GM18520 (cell line): ENCODE data around the gene CEACAM16.
"Not testable (repeated sequence)": the region's sequence is repeated elsewhere in the genome, so short reads cannot be mapped to it uniquely, and the experiment has no call there.

ENCODE experiments used
- ATAC-seq: cut with Tn5 transposase; IDR thresholded peaks from one replicate; pipeline ENCODE4 v1.9.1; 2021; ENCODE audit not compliant: unreplicated experiment

CEACAM16 gene

DNA sequence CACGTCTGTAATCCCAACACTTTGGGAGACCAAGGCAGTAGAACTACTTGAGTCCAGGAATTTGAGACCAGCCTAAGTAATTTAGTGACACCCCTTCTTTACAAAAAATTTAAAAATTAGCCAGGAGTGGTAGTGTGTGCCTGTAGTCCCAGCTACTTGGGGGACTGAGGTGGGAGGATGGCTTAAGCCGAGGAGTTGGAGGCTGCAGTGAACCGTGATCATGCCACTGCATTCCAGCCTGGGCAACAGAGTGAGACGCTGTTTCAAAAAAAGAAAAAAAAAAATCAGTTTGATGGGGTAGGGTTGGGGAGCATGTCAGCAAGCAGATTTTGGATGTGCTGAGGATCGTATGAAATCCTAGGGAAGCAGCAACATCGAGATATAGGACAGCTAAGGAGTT is 23.4 kb upstream of the CEACAM16 start:
- ATAC-seq, result no peak

DNA sequence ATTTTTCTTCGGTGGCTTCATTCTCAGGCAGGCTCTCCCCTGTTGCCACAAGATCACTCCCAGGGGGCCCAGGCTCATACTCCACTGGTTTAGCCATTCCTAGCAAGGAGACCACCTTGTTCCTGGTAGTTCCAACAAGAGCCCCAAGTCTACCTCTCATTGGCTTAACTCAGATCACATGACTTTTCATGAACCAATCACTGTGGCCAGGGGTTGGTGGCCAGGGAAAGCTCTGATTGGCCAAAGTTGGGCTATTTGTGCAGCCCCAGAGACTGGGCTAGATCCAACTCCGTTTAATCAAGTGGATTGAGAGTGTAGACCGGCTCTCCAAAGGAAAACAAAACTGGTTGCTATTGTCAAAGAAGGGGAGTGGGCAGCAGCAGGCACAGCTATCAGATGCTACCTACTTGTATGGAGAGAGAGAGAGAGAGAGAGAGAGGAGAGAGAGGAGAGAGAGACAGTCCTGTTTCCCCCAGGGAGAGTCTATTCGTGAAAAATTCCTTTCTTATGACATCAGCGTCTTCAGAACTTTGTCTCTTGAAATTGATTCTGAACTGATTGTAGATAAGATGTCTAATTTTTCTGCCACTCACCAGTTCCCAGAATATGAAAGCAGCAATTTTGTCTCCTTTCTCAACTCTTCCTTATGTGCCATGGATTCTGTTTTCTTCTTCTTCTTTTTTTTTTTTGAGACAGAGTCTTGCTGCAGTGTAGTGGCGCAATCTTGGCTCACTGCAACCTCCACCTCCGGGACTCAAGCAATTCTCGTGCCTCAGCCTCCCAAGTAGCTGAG is 21.7 kb upstream of the CEACAM16 start:
- ATAC-seq, result no peak

DNA sequence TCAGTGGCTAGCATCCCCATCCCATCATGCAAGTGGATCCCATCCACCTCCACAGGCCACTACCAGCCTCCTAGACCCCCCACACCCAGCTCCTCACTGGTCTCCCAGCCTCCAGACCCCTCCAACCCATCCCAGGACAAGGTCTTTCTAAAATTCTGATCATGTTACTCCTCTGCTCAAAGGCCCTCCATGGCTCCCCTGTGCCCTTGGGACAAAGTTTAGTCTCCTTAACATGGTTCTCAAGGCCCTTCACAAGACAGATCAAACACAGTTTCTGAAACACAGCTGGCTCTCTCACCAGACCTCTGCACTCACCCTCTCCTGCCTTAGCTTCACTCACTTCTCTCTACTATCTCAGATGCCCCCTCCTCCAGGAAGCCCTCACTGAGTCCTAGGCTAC is 18.4 kb upstream of the CEACAM16 start:
- ATAC-seq, result no peak

DNA sequence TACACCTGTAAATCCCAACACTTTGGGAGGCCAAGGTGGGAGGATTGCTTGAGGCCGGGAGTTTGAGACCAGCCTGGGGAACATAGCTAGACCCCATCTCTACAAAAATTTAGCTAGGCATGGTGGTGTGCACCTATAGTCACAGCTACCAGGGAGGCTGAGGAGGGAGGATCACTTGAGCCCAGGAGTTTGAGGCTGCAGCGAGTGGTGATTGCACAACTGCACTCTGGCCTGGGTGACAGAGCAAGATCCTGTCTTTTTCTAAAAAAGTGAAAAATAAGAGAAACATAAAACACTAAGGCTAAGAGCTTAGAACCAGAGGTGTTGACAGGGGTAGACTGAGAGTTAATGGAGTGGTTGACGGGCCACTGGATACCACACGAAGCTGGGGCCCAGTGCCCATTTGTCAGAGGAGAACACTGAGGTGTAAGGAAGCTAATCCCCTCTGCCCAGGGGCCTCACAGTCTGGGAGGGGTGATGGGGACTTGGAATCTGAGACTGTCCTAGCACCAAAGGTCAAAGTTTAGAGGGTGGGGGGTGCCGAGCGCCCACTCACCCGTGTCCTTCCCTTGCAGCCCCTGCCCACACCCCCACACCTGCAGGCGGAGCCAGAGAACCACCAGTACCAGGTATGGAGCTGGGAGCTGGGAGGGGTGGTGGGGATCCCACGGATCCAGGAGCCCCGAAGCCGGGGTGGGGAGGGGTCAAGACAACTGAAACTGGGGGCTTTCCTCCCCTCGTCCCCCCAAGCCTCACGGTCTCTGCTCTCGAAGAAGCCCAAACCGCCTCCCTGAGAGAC is 16.8 kb upstream of the CEACAM16 start:
- no peak for ATAC-seq

DNA sequence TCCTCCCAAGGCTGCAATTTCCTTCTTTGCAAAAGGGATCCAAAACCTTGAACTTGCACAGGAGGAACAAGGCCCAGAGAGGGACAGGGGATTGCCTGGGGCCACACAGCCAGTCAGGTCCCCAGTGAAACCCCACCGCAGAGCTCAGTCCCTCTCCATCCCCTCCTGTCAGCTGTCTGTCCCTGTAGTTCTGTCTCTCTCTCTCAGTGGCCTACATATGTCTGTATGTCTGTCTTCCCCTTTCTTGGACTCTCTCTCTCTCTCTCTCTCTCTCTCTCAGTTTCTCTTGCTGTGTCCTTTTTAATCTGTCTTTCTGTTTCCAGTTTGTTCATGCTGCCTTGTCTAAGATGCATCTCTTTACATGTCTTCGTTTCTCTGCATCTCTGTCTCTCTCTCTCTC is 16.1 kb upstream of the CEACAM16 start:
- no peak for ATAC-seq

DNA sequence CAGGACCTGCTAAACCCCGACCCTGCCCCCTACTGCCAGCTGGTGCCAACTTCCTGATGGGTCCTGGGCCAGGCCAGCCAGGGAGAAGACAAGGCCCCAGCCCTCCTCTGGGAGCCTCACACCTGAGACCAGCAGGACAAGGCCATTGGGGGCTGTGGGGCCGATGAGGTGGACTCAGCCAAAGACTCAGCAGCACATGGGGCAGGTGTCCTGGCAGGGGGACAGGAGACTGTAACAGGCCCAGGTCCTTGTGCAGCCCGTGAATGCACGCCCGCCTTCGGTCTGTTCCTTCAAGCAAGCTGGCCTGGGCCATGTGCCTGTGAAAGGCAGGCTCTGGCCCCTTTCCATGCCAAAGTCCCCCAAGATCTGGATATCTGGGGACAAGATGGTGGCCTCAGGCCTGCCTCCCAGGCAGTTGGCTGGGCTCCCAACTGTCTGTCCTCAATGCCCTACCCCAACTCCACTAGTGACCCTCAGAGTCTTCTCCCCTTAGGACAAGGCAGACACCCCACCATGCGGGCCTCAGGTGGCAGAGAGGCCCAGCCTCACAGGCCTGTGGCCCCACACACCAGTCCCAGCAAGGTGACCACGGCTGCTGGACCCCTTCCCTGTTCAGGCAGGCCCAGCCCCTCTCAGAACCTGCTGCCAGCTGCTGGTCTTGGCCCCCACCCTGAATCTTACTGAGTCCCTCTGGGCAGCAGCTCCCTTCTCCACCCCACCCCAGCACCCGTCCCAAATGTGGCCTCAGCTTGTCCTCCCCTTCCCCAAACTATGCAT is 15.3 kb upstream of the CEACAM16 start:
- no peak for ATAC-seq

DNA sequence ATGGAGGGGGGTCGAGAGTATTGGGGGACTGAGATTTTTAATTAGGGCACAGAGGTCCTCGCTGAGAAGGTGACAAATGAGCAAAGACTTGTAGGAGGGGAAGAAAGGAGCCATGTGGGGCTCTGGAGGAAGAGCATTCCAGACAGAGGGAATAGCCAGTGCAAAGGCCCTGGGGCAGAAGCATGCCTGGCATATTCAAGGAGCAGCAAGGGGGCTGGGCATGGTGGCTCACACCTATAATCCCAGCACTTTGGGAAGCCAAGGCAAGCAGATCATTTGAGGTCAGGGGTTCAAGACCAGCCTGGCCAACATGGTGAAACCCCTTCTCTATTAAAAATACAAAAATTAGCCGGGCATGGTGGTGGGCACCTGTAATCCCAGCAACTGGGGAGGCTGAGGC is 14.6 kb upstream of the CEACAM16 start:
- ATAC-seq, result not testable (repeated sequence)

DNA sequence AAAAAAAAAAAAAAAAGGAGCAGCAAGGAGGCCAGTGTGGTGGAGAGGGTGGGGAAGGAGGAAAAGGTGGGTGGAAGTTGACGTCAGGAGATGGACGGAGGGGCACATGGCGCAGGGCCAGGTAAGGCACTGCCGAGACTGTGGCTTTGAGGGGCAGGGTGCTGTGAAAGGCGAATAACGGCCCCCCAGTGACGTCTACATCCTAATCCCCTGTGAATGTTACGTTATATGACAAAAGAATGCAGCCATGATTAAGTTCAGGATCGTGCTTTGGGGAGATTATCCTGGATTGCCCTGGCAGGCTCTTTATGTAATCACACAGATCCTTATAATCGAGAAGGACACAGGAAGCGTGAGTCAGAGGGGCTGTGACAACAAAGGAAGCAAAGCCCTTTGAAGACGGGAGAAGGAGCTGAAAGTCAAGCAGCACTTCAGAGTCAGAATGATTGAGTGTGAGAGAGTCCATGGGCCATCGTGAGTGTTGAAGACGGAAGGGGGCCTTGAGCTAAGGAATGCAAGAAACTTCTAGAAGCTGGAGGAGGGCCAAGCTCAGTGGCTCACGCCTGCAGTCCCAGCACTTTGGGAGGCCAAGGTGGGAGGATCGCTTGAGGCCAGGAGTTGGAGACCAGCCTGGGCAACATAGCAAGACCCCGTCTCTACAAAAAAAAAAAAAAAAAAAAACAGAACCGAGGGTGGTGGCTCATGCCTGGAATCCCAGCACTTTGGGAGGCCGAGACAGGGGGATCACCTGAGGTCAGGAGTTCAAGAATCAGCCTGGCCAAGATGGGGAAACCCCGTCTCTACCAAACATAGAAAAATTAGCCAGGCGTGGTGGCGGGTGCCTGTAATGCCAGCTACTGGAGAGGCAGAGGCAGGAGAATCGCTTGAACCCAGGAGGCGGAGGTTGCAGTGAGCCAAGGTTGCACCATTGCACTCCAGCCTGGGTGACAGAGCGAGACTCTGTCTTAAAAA is 13.8 kb upstream of the CEACAM16 start:
- no peak for ATAC-seq

DNA sequence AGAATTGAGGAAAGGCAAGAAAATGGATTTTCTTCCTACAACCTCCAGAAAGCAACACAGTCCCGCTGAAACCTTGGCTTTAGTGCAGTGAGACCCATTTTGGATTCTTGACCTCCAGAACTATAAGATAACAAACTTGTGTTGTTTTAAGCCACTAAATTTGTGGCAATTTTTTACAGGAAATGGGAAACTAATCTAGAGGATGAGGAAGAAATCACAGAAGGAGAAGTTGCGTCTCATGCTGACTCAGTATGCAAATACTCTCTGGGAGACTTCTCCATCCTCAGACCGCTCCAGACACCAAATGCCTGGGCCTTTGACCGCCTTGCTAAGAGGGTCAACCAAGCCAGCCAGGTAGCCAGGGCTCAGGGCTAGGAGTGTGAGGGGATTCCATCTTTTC is 13.1 kb upstream of the CEACAM16 start:
- ATAC-seq, result no peak

DNA sequence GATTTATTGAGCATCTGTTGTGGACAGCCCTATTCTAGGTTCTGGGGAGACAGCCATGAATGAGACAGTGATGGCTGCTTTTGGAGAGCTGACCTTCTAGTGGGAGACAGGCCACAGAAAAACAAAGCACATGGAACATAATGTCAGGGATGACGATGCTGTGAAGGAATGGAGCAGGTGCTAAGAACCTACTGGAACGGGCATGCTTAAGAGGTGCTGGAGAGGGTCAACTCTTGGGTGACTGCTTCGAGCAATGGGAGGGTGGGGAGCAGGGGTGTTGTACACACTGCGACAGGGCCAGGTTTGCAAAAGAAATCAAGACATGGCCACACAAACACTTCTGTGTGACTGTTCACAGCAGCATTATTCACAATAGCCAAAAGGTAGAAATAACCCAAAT is 12.1 kb upstream of the CEACAM16 start:
- no peak for ATAC-seq

DNA sequence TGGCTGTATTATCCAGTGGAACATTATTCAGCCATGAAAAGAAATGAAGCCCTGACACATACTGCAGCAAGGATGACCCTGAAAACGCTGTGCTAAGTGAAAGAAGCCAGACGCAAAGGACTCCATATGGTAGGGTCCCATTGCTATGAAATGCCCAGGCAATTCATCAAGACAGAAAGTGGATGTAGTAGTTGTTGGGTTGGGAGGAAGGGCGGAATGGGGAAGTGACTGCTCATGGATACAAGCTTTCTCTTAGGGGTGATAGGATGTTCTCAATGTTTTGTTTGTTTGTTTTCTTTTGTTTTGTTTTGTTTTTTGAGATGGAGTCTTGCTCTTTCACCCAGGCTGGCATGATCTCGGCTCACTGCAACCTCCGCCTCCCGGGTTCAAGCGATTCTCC is 11.1 kb upstream of the CEACAM16 start:
- no peak for ATAC-seq

DNA sequence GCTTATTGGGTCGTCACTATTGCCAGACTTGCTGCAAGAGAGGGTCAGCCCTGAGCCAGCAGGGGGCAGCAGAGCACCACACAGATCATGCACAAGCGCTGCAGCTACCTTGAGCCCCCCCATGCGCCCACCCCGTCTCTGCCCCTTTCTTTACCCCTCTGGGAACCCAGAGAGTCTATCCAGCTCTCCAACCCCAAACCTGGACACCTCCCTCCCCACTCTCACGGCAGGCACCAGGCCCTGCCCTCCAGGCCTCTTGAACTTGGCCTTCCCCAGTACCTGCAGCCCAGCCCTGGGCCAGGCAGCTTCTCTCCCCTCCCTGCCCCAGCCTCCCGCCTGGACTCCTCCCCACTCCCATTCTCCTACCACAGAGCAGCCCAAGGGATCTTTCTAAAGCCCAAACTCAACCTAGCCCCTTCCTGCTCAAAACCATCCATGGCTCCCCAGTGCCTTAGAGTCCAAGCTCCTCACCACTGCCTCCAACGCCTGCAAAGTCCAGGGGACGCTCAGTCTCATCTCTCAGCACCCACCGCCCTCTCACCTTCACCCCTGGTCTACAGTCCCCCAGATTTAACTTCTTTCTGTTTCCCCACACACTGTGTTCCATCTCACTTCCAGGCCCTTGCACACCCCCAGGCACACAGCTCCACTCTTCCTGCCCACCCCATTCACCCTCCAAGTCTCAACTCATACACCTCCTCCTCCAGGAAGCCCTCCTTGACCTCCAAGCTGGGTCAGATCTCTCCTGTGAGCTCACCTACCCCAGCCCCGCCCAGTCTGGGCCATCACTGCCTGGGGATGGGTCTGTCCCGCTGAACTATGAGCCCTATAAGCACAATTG is 9.4 kb upstream of the CEACAM16 start:
- no peak for ATAC-seq

DNA sequence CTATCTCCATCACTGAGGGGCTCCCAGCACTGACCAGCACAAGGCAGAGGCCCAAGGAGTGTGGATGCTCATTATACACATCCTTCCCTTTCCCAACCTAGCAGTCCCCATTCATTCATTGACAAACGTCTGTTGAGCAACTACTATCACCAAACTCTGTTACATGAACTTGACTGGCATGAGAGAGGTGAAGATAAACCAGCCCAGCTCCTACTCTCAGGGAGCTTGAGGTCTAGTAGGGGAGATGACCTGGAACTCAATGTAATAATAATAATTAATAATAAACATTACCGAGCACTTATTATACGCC is 8.9 kb upstream of the CEACAM16 start:
- no peak for ATAC-seq

DNA sequence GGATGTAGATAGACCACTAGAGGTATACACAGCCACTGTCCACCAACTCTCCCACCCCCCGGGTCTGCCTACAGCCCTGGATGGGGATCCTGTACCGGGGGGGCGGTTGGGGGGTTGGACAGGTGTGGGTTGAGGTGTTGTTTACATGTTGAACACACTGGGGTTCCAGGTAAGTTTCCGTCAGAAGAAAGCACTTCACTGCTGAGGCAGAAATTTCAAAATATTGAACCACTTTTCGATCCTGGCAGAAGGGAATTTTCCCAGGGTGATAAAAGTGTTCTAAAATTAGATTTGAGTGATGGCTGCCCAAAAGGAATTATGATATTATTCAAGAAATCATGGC is 6.6 kb upstream of the CEACAM16 start:
- no peak for ATAC-seq

DNA sequence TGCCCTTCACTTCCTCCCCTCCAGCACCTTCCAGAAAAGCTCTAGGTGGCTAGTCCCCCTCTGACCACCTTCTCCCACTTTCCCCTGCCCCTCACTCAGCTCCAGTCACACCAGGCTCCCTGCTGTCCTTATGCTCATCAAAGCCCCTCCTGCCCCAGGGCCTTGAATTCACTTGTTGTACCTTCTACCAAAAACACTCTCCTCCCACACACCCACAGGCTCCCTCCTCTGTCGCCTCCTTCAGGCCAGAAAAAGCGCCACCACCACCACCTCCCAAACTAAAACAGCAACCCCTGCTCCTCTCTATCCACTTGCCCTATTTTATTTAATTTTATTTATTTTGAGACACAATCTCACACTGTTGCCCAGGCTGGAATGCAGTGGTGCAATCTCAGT is 4.8 kb upstream of the CEACAM16 start:
- ATAC-seq, result no peak

DNA sequence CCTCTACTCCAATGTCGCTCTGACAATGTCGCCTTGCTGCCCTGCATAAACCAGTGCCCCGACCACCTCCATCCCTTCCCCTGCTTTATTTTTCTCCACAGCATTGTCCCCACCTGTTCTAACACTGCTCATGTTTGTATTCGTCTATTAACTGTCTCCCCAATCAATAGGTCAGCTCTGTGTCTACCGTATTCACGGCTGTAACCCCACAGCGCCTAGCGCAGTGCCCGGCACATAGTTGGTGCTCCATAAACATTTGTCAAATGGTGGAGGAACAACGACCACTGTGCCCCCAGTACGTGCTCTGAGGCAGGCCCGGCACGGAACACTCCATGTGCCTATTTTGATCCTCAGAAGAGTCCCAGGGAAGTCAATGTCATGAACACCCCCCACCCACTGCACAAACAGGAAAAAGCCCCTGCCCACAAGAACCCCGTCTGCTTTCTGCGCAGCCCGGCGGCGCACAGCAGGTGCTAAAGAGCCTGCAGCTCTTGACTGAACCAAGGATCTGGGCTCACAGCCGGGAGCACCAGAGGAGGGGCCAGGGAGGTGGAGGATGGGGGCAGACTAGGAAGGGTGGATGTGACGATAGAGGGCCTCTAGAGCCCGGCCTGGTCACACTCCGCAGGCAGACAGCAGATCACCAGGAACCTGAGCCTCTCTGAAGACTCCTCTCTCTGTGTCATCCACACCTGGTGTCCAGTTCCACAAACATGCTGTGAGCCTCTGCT is 1.8 kb upstream of the CEACAM16 start:
- ATAC-seq, result no peak

DNA sequence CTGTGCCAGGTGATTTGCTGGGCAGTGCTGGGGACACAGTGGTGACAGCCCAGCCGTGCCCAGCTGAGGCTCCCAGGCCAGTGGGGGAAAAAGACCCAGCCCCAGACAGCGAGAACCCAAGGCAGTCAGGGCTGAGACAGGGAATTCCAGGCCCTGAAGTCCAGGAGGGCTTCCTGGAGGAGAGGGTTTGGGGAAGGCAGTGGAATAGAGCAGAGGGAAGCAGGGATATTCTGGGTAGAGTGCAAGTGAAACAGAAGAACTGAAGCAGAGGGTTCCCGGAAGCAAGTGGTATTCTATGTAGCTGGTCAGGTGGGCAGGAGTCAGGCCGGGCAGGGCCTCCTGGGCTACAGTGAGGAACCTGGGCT is 1.3 kb upstream of the CEACAM16 start:
- no peak for ATAC-seq

DNA sequence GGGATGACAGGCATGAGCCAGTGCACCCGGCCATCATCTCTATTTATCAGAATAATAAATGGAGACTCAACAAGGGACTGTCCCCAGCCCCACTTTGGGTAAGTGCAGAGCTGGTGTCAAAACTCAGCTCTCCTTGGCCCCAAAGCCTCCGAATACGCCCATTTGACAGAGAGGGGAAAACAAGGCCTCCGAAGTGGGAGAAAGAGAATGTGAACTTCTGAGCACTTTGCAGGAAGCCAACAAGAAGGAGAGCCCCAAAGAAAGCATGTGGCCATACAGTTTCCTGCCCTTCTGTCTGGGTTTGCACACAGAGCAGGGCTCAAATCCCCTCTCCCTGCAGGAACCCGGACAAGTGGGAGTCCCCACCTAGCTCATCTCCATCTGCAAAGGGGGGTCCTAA is 1.6 kb downstream of the CEACAM16 start:
- ATAC-seq, result no peak

DNA sequence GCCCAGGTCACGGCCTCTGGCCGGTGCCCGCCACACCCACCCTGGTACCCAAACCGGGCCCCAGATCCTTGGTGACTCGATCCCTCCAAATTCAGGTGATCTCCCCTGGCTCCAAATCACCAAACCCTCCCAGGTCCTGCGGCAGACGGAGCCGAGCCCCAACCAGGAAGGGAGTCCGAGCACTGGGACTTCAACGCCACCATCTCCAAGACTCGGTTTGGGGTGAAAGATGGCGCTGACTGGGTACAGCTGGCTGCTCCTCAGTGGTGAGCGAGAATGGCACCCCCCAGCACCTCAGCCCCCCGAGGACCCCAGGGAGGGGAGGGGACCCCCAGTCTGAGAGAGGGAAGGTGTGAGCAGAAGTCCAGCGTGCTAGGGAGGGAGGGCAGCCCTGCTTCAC is 2.3 kb downstream of the CEACAM16 start:
- ATAC-seq, result no peak
